ENCODE results near the gene TMEM18. TPM values are rescaled to one million over a fixed set of nuclear protein-coding genes. Genes with fewer than 3 reads are reported as not detected.
A peak's percentile ranks its signal among the peaks of the same experiment; 100 is the strongest.
"Not testable (repeated sequence)": the region's sequence is repeated elsewhere in the genome, so short reads cannot be mapped to it uniquely, and the experiment has no call there.

TMEM18 gene
- total RNA-seq, 1 donor from 2014 or later: 10.3 TPM

DNA sequence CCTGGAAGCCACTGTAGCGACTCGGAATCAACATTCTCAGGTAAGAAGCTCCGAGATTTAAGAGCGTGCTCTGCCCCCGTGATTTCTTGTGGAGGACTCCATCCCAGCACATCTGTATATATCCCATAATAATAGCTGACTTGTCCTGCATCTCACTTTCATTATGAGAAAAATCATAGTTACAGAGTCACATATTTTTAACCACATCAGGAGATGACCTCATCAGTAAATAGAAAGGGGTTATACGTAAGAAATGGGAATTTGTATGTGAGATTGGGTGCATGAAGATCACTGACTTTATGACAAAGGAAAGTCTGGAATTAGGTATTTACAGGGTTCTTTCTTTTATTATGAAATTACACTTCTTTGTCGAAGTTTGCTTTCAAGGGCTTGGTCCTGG lies 16.4 kb upstream of the TMEM18 start:
- DNase-seq (ENCODE audit: low read depth in 2 of 2): no peak

- DNase-seq (ENCODE audit: low read depth in 2 of 2): no peak
These were observed 15.6 kb upstream of the TMEM18 start for GRCh38 chr2:692767-693166.

GRCh38 chr2:691821-692761 lies 14.9 kb upstream of the TMEM18 start:
- DNase-seq (ENCODE audit: low read depth in 2 of 2): no peak

DNA sequence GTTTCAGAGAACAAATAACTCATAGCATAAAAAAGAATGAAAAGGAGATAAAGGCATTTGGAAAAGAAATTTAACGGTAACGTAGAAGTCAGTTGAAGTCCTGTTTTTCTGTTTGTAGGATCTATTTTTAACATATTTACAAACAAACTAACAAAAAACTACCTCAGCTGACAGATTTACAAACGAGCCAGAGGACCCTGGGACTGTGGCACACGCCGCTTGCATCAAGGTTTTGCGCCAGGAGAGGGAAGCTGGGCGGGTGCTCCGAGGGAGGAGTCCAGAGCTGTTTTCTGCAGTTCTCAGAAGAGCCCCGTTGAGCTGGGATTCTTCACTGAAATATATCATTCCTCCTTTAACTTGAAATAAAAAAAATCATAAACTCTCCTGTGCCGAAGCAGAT lies 13.6 kb upstream of the TMEM18 start:
- DNase-seq (ENCODE audit: low read depth in 2 of 2): no peak

DNA sequence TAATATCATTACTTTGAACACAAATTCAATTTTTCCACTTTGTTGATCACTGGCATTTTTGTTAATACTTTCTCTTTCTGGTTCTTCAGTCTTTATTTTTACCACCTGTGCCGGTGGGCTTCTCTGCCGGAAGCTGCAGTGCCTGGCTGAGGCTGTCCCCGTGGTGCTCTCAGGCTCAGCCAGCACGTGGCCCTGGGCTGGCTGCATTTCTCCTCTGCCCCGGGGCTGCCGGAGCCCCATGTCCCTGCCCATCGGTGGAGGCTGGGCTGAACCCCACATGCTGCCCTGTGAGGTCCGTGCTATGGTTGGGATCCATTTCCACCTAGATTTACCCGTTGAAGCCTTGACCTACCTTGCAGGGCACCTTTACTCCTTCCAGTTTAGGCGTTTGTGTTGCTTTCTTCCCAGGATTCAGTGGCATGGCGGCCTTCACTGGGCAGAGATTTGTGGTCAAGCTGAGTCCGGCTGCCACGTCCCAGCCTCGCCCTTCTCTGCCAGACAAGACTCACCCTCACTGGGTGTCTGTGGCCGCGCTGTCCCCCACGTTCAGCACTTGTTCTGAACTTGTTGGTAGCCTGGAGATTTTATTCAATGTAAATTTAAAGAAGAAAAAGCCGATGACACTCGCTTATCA lies 12.8 kb upstream of the TMEM18 start:
- no peak for DNase-seq (ENCODE audit: low read depth in 2 of 2)

DNA sequence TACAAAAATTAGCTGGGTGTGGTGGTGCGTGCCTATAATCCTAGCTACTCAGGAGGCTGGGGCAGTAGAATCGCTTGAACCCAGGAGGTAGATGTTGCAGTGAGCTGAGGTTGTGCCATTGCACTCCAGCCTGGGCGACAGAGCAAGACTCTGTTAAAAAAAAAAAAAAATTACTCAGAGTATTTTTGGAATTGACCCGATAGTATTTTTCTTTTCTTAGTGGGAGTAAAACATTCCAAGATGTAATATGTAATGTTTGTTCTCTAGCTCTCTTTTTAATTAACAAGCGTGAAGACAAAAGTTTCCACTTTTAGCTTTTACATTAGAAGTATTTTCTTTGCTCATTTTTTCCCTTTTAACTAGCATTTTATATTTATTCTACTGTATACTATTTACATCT lies 12.0 kb upstream of the TMEM18 start:
- no peak for DNase-seq (ENCODE audit: low read depth in 2 of 2)

GRCh38 chr2:688504-689076 lies 11.4 kb upstream of the TMEM18 start:
- no peak for DNase-seq (ENCODE audit: low read depth in 2 of 2)

GRCh38 chr2:685421-685820 lies 8.2 kb upstream of the TMEM18 start:
- no peak for DNase-seq (ENCODE audit: low read depth in 2 of 2)

GRCh38 chr2:684913-685312 lies 7.7 kb upstream of the TMEM18 start:
- not testable (repeated sequence) for DNase-seq (ENCODE audit: low read depth in 2 of 2)

GRCh38 chr2:682226-682625 lies 5.0 kb upstream of the TMEM18 start:
- DNase-seq (ENCODE audit: low read depth in 2 of 2): no peak

- DNase-seq (ENCODE audit: low read depth in 2 of 2): no peak
These were observed 4.1 kb upstream of the TMEM18 start for GRCh38 chr2:681312-681711.

- DNase-seq (ENCODE audit: low read depth in 2 of 2): no peak
These were observed 3.3 kb upstream of the TMEM18 start for GRCh38 chr2:680496-680895.

- DNase-seq (ENCODE audit: low read depth in 2 of 2): no peak
These were observed 1.8 kb upstream of the TMEM18 start for GRCh38 chr2:678964-679363.

DNA sequence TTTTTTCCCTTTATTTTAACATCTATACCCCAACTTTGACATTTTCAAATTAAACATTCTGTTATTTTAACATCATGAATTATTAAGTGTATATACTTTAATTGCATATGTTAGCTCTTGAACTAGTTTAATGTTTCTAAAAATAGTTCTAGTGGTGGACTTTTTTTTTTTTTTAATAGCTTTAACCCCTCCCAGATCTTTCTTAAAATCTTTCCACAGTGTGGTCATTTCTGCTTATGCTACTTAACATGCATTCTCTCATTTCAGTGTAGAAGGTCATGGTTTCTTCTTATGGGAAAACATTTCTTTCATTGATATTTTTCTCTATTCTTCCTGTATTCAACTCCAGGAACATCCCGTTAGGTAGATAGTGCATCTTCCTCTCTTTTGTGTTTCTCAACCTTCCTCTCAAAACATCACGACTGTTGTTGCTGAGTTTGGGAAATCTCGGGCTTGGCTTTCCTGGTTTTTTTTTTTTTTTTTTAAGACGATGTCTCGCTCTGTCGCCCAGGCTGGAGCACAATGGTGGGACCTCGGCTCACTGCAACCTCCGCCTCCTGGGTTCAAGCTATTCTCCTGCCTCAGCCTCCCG lies 849 bp upstream of the TMEM18 start:
- no peak for DNase-seq (ENCODE audit: low read depth in 2 of 2)

- peak; percentile 99 to 100 for DNase-seq (ENCODE audit: low read depth in 2 of 2)
These were observed 555 bp downstream of the TMEM18 start for GRCh38 chr2:676647-677055.

- peak in 1 of 2 donors; percentile 75 for DNase-seq (ENCODE audit: low read depth in 2 of 2)
These were observed 1.1 kb downstream of the TMEM18 start for GRCh38 chr2:675982-676646.

DNA sequence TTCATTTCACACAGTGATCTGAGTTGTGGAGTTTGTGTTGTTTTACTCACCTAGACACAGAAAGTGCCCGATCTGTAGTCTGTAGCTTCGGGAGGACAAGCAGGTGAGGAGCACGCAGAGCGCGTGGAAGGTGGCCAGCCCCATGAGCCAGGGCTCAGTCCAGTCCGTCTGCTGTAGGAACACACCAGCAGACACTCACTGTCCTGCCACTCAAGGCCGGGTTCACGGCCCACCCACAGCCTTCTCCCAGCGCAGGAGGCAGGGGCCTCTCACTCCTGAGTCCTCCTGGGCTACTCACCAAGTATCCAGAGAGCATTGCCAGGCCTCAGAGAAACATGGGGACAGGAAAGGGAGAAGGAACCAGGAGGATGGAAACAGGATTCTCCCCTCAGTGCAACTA lies 1.7 kb downstream of the TMEM18 start:
- no peak for DNase-seq (ENCODE audit: low read depth in 2 of 2)

DNA sequence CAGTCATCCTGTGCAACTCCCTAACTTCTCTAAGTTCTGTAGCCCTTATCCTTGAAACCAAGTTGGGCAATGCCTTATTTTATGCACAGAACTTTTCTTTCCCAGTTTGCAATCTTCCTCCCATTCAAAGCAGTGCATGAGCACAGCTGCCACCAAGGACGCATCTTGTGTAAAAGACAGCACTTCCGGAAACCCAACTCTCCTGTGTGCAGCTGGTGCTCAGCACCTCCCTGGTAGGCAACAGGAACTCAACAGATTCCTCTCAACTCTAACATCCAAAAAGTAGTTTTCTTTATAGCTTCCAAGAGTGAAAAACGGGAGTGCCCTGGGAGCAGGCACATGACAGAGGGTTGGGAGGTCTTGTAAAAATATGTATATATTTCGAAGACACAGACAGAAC lies 2.2 kb downstream of the TMEM18 start:
- no peak for DNase-seq (ENCODE audit: low read depth in 2 of 2)

DNA sequence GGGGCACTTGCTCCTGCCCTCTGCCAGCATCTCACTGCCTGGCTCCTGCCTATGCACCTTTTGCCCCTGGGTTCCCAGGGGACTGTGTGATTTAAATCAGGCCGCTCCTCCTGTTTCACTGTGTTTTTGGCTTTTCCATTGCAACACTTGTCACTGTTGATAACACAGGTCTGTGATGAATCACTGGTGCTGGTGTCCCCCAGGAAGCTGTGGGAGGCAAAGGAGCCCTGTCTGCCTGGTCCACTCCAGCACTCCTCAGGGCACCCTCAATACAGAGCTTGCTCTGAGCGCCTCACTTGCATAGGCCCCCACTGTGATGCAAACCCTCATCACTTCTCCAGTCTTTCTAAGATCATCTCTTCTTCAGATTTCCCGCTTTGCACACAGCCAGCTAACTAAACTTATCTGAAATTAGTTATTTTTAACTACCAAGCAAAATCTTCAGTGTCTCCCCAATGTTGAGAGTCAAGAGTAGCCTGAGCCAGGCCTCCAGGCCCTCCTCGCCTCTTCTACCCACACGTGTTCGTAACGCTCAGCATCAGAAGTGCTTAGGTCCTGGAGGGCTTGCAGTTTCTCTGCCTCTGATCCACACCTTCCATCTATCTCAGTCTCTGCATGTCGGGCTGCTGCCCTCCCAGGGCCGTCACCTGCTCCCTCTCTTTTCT lies 2.8 kb downstream of the TMEM18 start:
- no peak for DNase-seq (ENCODE audit: low read depth in 2 of 2)

DNA sequence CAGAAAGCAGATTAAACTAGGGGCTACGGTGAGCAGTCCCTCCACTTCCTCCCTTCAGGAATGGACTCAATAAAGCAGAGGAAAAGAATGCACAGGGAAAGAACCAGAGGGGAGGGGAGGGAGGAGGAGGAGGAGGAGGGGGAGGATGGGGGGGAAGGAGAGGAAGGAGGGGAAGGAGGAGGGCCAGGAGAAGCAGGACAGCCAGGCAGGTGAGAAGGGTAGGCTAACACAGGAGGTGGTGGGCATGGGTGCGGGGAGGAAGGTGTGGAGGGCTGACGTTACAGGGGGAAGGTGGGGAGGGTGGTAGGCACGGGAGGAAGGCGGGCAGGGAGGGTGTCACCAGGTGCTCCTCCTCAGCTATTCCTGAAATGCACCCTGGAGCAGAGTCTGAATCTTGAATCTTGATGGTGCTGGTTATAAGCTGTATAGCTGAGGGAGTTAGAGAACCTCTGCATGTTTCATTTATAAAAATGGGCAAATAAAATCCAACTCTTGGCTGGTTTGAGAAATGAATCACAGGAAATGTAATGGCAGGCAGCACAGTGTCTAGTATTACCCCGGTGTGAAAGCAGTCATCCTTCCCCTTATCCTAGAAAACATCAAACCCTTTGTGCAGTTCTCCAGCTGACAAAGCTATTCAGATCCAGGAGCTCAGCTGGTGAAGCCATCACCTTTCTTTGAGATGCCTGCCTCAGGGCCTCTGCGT lies 3.4 kb downstream of the TMEM18 start:
- DNase-seq (ENCODE audit: low read depth in 2 of 2): peak; percentile 45 to 77
